ENCODE data around the gene ABI3BP.
"Not testable (repeated sequence)": the region's sequence is repeated elsewhere in the genome, so short reads cannot be mapped to it uniquely, and the experiment has no call there.

ABI3BP gene

GRCh38 chr3:100993309-100993708 is at the start of gene ABI3BP:
Gene ABI3BP (minus strand): TSS chr3:100993421. CDS start chr3:100993384, 37 bp downstream.
- DNase-seq = no peak

- no peak for DNase-seq
Observed at GRCh38 chr3:101039285-101039684, 46.1 kb upstream of the ABI3BP start.

GRCh38 chr3:101038880-101039279 is 45.7 kb upstream of the ABI3BP start:
- no peak for DNase-seq

- DNase-seq = no peak
Observed at GRCh38 chr3:101038393-101038792, 45.2 kb upstream of the ABI3BP start.

- no peak for DNase-seq
Observed at GRCh38 chr3:101037613-101038012, 44.4 kb upstream of the ABI3BP start.

- DNase-seq = no peak
Observed at GRCh38 chr3:101036676-101037075, 43.5 kb upstream of the ABI3BP start.

GRCh38 chr3:101036213-101036618 is 43.0 kb upstream of the ABI3BP start:
- DNase-seq = no peak

- DNase-seq = no peak
Observed at GRCh38 chr3:101027286-101027685, 34.1 kb upstream of the ABI3BP start.

GRCh38 chr3:101026881-101027280 is 33.7 kb upstream of the ABI3BP start:
- DNase-seq = no peak

GRCh38 chr3:101026244-101026643 is 33.0 kb upstream of the ABI3BP start:
- no peak for DNase-seq

GRCh38 chr3:101020351-101021015 is 27.3 kb upstream of the ABI3BP start:
- DNase-seq = no peak

GRCh38 chr3:101017017-101017416 is 23.8 kb upstream of the ABI3BP start:
- no peak for DNase-seq

- DNase-seq = not testable (repeated sequence)
Observed at GRCh38 chr3:101012312-101012711, 19.1 kb upstream of the ABI3BP start.

GRCh38 chr3:101011136-101011535 is 17.9 kb upstream of the ABI3BP start:
- DNase-seq = no peak

GRCh38 chr3:101010296-101010695 is 17.1 kb upstream of the ABI3BP start:
- DNase-seq = no peak

GRCh38 chr3:101009386-101009785 is 16.2 kb upstream of the ABI3BP start:
- no peak for DNase-seq

- no peak for DNase-seq
Observed at GRCh38 chr3:100999160-100999559, 5.9 kb upstream of the ABI3BP start.

- DNase-seq = no peak
Observed at GRCh38 chr3:100994809-100995208, 1.6 kb upstream of the ABI3BP start.

GRCh38 chr3:100994187-100994586 is 966 bp upstream of the ABI3BP start:
- DNase-seq = no peak

GRCh38 chr3:100992231-100993012 is 799 bp downstream of the ABI3BP start:
- no peak for DNase-seq

GRCh38 chr3:100988080-100988479 is 5.1 kb downstream of the ABI3BP start:
- no peak for DNase-seq

- DNase-seq = no peak
Observed at GRCh38 chr3:100984308-100984707, 8.9 kb downstream of the ABI3BP start.

- no peak for DNase-seq
Observed at GRCh38 chr3:100982710-100983109, 10.5 kb downstream of the ABI3BP start.

GRCh38 chr3:100981164-100981911 is 11.9 kb downstream of the ABI3BP start:
- no peak for DNase-seq
